MCF 10A (cell line): Measurements from ENCODE around the gene NPW. TPM values are rescaled to one million over a fixed set of nuclear protein-coding genes. Genes with fewer than 3 reads are reported as not detected.

Source experiments
- BruUV-seq: library from RNA; stranded (reverse); fragments of 400-500 nt; replicated peaks from 2 replicates; lab custom pipeline; 2021; lab: Mats Ljungman, UMichigan
- CTCF ChIA-PET: fragments of 300-600 bp; sonication (Branson Sonifier 250); formaldehyde crosslinking; extraction: SDS; loops from one replicate; lab custom pipeline; 2021; ENCODE audit warnings: antibody characterized with exemption, inconsistent platforms; lab: Yijun Ruan, JAX
- POLR2A ChIA-PET: fragments of 300-600, 350-650 bp; sonication (Branson Sonifier 250); formaldehyde crosslinking; extraction: SDS; loops from one replicate; lab custom pipeline; 2020; ENCODE audit warnings: antibody characterized with exemption, inconsistent platforms; lab: Yijun Ruan, JAX
- DNase-seq: peaks from one replicate; pipeline ENCODE4 v3.0.0-alpha.2; 2018; ENCODE audit not compliant: unreplicated experiment
- H3K27ac Mint-ChIP-seq: one replicate; pipeline ENCODE4 v1.8.0; 2022; ENCODE audit warnings: mild to moderate bottlenecking, low read depth, mixed read lengths; ENCODE audit not compliant: unreplicated experiment
- H3K27me3 Mint-ChIP-seq: one replicate; pipeline ENCODE4 v1.8.0; 2022; ENCODE audit warnings: mixed read lengths; ENCODE audit not compliant: insufficient read depth, unreplicated experiment
- H3K36me3 Mint-ChIP-seq: one replicate; pipeline ENCODE4 v1.8.0; 2022; ENCODE audit warnings: mild to moderate bottlenecking, moderate library complexity, mixed read lengths; ENCODE audit not compliant: insufficient read depth, unreplicated experiment
- H3K4me1 Mint-ChIP-seq: one replicate; pipeline ENCODE4 v1.8.0; 2022; ENCODE audit warnings: mixed read lengths; ENCODE audit not compliant: insufficient read depth, unreplicated experiment
- H3K4me3 Mint-ChIP-seq: one replicate; pipeline ENCODE4 v1.8.0; 2022; ENCODE audit warnings: mild to moderate bottlenecking, moderate library complexity, mixed read lengths; ENCODE audit not compliant: unreplicated experiment
- H3K9me3 Mint-ChIP-seq: one replicate; pipeline ENCODE4 v1.8.0; 2022; ENCODE audit warnings: mixed read lengths; ENCODE audit not compliant: unreplicated experiment
- CTCF ChIP-seq: fragments of 200-600 bp; IDR thresholded peaks from one replicate; pipeline ENCODE4 v1.8.0; 2022; ENCODE audit warnings: antibody characterized with exemption, mild to moderate bottlenecking; ENCODE audit not compliant: unreplicated experiment
- intact Hi-C: fragments of 100-400 bp; cut with micrococcal nuclease; formaldehyde crosslinking; loops from 2 replicates; pipeline ENCODE4 v1.14.1; 2022
- total RNA-seq: library from RNA; stranded (reverse); gene quantifications from 2 replicates; pipeline ENCODE4 v1.2.3, GENCODE V29; 2022

The NPW gene
- total RNA-seq, 1 experiment from 2014 or later = 4.9 TPM

- H3K27me3 Mint-ChIP-seq = no peaks in the 10 kb centered on the region
- intact Hi-C loops = no loop called here
- H3K9me3 Mint-ChIP-seq = no peaks in the 10 kb centered on the region
- H3K4me1 Mint-ChIP-seq = no peaks in the 10 kb centered on the region
- no peak overlapping the region for H3K4me3 Mint-ChIP-seq
- ChIA-PET POLR2A (no interaction called here), CTCF (no interaction called here)
- TF ChIP-seq CTCF = no peak
- H3K36me3 Mint-ChIP-seq = peaks cover 25% of the 10 kb centered on the region
- H3K27ac Mint-ChIP-seq = no peak overlapping the region
- BruUV-seq = no TSS peak
- DNase-seq = no peak
Observed at GRCh38 chr16:2062801-2063200, 43.2 kb downstream of the NPW start.

GRCh38 chr16:2063861-2064260 is 44.3 kb downstream of the NPW start:
- BruUV-seq = no TSS peak
- intact Hi-C loops = no loop called here
- Mint-ChIP-seq H3K4me3 (no peak overlapping the region), H3K9me3 (no peaks in the 10 kb centered on the region), H3K4me1 (no peaks in the 10 kb centered on the region), H3K27ac (no peak overlapping the region), H3K27me3 (no peaks in the 10 kb centered on the region), H3K36me3 (peaks cover 35% of the 10 kb centered on the region)
- POLR2A ChIA-PET = interaction anchor here (0.8 to 1.0 kb wide), 2 partner anchors 16 to 41 kb away, joined by 3 read pairs; partner anchors contain the start of genes NTHL1 and TSC2
- TF ChIP-seq CTCF = no peak
- CTCF ChIA-PET = interaction anchor here (0.6 kb wide), 2 partner anchors 14 to 1353 kb away, joined by 3 read pairs; no protein-coding TSS in a partner anchor
- no peak for DNase-seq

- TF ChIP-seq CTCF = no peak
- POLR2A ChIA-PET = interaction anchor here (1.0 kb wide), 1 partner anchor 17 kb away, joined by 3 read pairs; the partner anchor contains the start of genes NTHL1 and TSC2
Observed at GRCh38 chr16:2064368-2064945, 44.9 kb downstream of the NPW start.

GRCh38 chr16:2066139-2066538 is 46.6 kb downstream of the NPW start:
- POLR2A ChIA-PET = no interaction called here
- DNase-seq = no peak
- H3K36me3 Mint-ChIP-seq = peaks cover 39% of the 10 kb centered on the region
- TF ChIP-seq CTCF = no peak
- H3K27ac Mint-ChIP-seq = no peak overlapping the region
- CTCF ChIA-PET = interaction anchor here (0.7 kb wide), 1 partner anchor 19 kb away, joined by 3 read pairs; no protein-coding TSS in a partner anchor
- no peaks in the 10 kb centered on the region for H3K9me3 Mint-ChIP-seq
- intact Hi-C loops = no loop called here
- no TSS peak for BruUV-seq
- no peaks in the 10 kb centered on the region for H3K27me3 Mint-ChIP-seq
- no peak overlapping the region for H3K4me3 Mint-ChIP-seq
- H3K4me1 Mint-ChIP-seq = no peaks in the 10 kb centered on the region

More at GRCh38 chr16:2064368-2064945, 44.9 kb downstream of the NPW start:
- no peak for DNase-seq
- no peak overlapping the region for H3K4me3 Mint-ChIP-seq
- H3K9me3 Mint-ChIP-seq = no peaks in the 10 kb centered on the region
- H3K27me3 Mint-ChIP-seq = no peaks in the 10 kb centered on the region
- peaks cover 38% of the 10 kb centered on the region for H3K36me3 Mint-ChIP-seq
- H3K4me1 Mint-ChIP-seq = no peaks in the 10 kb centered on the region
- CTCF ChIA-PET = interaction anchor here (0.6 to 0.7 kb wide), 4 partner anchors 14 to 1353 kb away, joined by 3 read pairs; no protein-coding TSS in a partner anchor
- H3K27ac Mint-ChIP-seq = no peak overlapping the region
- intact Hi-C loops = no loop called here
- no TSS peak for BruUV-seq

Other genes starting within 250 kb of the NPW start
- gene NME3, start 248.2 kb upstream of the NPW start, total RNA-seq = 44.0 and 44.8 TPM in 2 replicates
- gene EME2, start 247.0 kb upstream of the NPW start, total RNA-seq = 20.6 TPM in 2 replicates
- gene MRPS34, start 246.7 kb upstream of the NPW start, total RNA-seq = 82.2 and 102 TPM in 2 replicates
- gene SPSB3, start 237.2 kb upstream of the NPW start, total RNA-seq = 21.6 and 22.2 TPM in 2 replicates
- 71.3 and 73.9 TPM in 2 replicates for gene NUBP2, start 236.8 kb upstream of the NPW start, total RNA-seq
- gene IGFALS, start 226.1 kb upstream of the NPW start, total RNA-seq = not detected in 2 replicates
- 44.5 and 69.8 TPM in 2 replicates for gene HAGH, start 193.0 kb upstream of the NPW start, total RNA-seq
- 18.4 and 21.4 TPM in 2 replicates for gene FAHD1, start 192.6 kb upstream of the NPW start, total RNA-seq
- gene MEIOB, start 147.6 kb upstream of the NPW start, total RNA-seq = not detected in 2 replicates
- not detected in 2 replicates for gene HS3ST6, start 101.4 kb upstream of the NPW start, total RNA-seq
- gene MSRB1, start 76.6 kb upstream of the NPW start, total RNA-seq = 5.8 and 7.4 TPM in 2 replicates
- not detected in 2 replicates for gene RPL3L, start 65.1 kb upstream of the NPW start, total RNA-seq
- gene NDUFB10, start 60.2 kb upstream of the NPW start, total RNA-seq = 202 TPM in 2 replicates
- gene RPS2, start 55.0 kb upstream of the NPW start, total RNA-seq = 4,760 and 4,836 TPM in 2 replicates
- 0.39 TPM in 1 of 2 replicates, not detected in the other for gene RNF151, start 52.9 kb upstream of the NPW start, total RNA-seq
- gene TBL3, start 47.7 kb upstream of the NPW start, total RNA-seq = 25.8 and 26.8 TPM in 2 replicates
- 1.1 TPM in 1 of 2 replicates, not detected in the other for gene NOXO1, start 38.3 kb upstream of the NPW start, total RNA-seq
- 34.6 and 40.8 TPM in 2 replicates for gene GFER, start 35.6 kb upstream of the NPW start, total RNA-seq
- 0.68 and 1.1 TPM in 2 replicates for gene SYNGR3, start 29.8 kb upstream of the NPW start, total RNA-seq
- 177 and 252 TPM in 2 replicates for gene ZNF598, start 10.0 kb upstream of the NPW start, total RNA-seq
- gene NHERF2, start 7.1 kb downstream of the NPW start, total RNA-seq = 8.5 and 14.5 TPM in 2 replicates
- gene NTHL1, start 28.0 kb downstream of the NPW start, total RNA-seq = 16.4 and 17.7 TPM in 2 replicates
- gene TSC2, start 28.2 kb downstream of the NPW start, total RNA-seq = 99.8 and 136 TPM in 2 replicates
- gene PKD1, start 116.1 kb downstream of the NPW start, total RNA-seq = 159 and 187 TPM in 2 replicates
- 0.81 and 1.0 TPM in 2 replicates for gene RAB26, start 128.8 kb downstream of the NPW start, total RNA-seq
- 87.4 and 98.6 TPM in 2 replicates for gene TRAF7, start 136.0 kb downstream of the NPW start, total RNA-seq
- gene CASKIN1, start 176.8 kb downstream of the NPW start, total RNA-seq = 0.10 and 0.14 TPM in 2 replicates
- gene MLST8, start 185.7 kb downstream of the NPW start, total RNA-seq = 63.4 and 87.6 TPM in 2 replicates
- gene BRICD5, start 191.1 kb downstream of the NPW start, total RNA-seq = 4.6 and 5.2 TPM in 2 replicates
- gene PGP, start 195.1 kb downstream of the NPW start, total RNA-seq = 11.3 and 12.0 TPM in 2 replicates
- 26.2 and 28.4 TPM in 2 replicates for gene E4F1, start 203.8 kb downstream of the NPW start, total RNA-seq
- gene DNASE1L2, start 216.7 kb downstream of the NPW start, total RNA-seq = 1.5 and 3.8 TPM in 2 replicates
- 115 and 154 TPM in 2 replicates for gene ECI1, start 231.8 kb downstream of the NPW start, total RNA-seq
- gene RNPS1, start 248.3 kb downstream of the NPW start, total RNA-seq = 245 and 247 TPM in 2 replicates